ENCODE results near the gene PATL2.
"Not testable (repeated sequence)": the region's sequence is repeated elsewhere in the genome, so short reads cannot be mapped to it uniquely, and the experiment has no call there.

The PATL2 gene

DNA sequence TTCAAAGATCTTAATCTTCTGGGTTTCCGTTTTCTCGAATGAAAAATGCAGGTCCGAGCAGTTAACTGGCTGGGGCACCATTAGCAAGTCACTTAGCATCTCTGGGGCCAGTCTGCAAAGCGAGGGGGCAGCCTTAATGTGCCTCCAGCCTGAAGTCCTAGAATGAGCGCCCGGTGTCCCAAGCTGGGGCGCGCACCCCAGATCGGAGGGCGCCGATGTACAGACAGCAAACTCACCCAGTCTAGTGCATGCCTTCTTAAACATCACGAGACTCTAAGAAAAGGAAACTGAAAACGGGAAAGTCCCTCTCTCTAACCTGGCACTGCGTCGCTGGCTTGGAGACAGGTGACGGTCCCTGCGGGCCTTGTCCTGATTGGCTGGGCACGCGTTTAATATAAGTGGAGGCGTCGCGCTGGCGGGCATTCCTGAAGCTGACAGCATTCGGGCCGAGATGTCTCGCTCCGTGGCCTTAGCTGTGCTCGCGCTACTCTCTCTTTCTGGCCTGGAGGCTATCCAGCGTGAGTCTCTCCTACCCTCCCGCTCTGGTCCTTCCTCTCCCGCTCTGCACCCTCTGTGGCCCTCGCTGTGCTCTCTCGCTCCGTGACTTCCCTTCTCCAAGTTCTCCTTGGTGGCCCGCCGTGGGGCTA, at the start of gene PATL2, which contains the start of gene B2M:
Gene PATL2 (minus strand): TSS at position 228 of the 647 bp plus-strand sequence. CDS start 34,833 bp downstream, outside the sequence.
Gene B2M (plus strand): TSS at position 422 of the 647 bp plus-strand sequence. CDS start 30 bp downstream, at position 452.
- Histone ChIP-seq H3K27ac (ENCODE audit: low read depth, low read length) (peak within 1 kb of the TSS; percentile 83), H2AFZ (ENCODE audit: low read length, unreplicated experiment) (peak within 1 kb of the TSS; percentile 37), H3K36me3 (ENCODE audit: insufficient read depth, low read length) (peaks cover 52% of the 10 kb centered on the region), H3K79me2 (ENCODE audit: control insufficient read depth, insufficient read depth, low read length, unreplicated experiment) (peaks cover 64% of the 10 kb centered on the region), H3K4me3 (ENCODE audit: low read depth, low read length) (peak within 1 kb of the TSS; percentile 95), H3K4me1 (ENCODE audit: control insufficient read depth, insufficient read depth, low read length, unreplicated experiment) (peaks cover 21% of the 10 kb centered on the region), H3K27me3 (ENCODE audit: insufficient read depth, low read length) (no peaks in the 10 kb centered on the region)

DNA sequence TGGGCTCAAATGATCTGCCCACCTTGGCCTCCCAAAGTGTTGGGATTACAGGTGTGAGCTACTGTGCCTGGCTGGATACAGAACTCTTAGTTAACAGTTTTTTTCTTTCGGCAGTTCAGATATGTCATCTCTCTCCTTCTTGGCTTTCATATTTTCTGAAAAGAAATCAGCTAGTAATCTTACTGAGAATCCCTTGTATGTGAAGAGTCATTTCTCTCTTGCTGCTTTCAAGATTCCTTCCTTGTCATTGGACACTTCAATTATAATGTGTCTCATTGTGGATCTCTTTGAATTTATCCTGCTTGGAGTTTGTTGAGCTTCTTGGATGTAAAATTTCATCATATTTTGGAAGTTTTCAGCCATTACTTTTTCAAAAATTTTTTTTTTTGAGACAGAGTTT, 42.2 kb upstream of the PATL2 start:
- Histone ChIP-seq H3K4me1 (ENCODE audit: control insufficient read depth, insufficient read depth, low read length, unreplicated experiment) (no peaks in the 10 kb centered on the region), H3K36me3 (ENCODE audit: insufficient read depth, low read length) (peaks cover 4% of the 10 kb centered on the region; the same call in 1 of the 2 replicates), H3K27ac (ENCODE audit: low read depth, low read length) (no peak overlapping the region), H3K4me3 (ENCODE audit: low read depth, low read length) (no peak overlapping the region), H3K79me2 (ENCODE audit: control insufficient read depth, insufficient read depth, low read length, unreplicated experiment) (no peaks in the 10 kb centered on the region), H2AFZ (ENCODE audit: low read length, unreplicated experiment) (no peak overlapping the region), H3K27me3 (ENCODE audit: insufficient read depth, low read length) (0 out of 2 replicates have a peak, but pooled peaks cover 4% of the 10 kb centered on the region)

DNA sequence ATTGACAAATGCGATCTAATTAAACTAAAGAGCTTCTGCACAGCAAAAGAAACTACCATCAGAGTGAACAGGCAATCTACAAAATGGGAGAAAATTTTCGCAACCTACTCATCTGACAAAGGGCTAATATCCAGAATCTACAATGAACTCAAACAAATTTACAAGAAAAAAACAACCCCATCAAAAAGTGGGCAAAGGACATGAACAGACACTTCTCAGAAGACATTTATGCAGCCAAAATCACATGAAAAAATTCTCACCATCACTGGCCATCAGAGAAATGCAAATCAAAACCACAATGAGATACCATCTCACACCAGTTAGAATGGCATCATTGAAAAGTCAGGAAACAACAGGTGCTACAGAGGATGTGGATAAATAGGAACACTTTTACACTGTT, 32.3 kb upstream of the PATL2 start:
- H3K27me3 ChIP-seq (ENCODE audit: insufficient read depth, low read length); H3K4me3 ChIP-seq (ENCODE audit: low read depth, low read length); H3K27ac ChIP-seq (ENCODE audit: low read depth, low read length); H2AFZ ChIP-seq (ENCODE audit: low read length, unreplicated experiment); H3K4me1 ChIP-seq (ENCODE audit: control insufficient read depth, insufficient read depth, low read length, unreplicated experiment); H3K79me2 ChIP-seq (ENCODE audit: control insufficient read depth, insufficient read depth, low read length, unreplicated experiment); H3K36me3 ChIP-seq (ENCODE audit: insufficient read depth, low read length): not testable (repeated sequence)

DNA sequence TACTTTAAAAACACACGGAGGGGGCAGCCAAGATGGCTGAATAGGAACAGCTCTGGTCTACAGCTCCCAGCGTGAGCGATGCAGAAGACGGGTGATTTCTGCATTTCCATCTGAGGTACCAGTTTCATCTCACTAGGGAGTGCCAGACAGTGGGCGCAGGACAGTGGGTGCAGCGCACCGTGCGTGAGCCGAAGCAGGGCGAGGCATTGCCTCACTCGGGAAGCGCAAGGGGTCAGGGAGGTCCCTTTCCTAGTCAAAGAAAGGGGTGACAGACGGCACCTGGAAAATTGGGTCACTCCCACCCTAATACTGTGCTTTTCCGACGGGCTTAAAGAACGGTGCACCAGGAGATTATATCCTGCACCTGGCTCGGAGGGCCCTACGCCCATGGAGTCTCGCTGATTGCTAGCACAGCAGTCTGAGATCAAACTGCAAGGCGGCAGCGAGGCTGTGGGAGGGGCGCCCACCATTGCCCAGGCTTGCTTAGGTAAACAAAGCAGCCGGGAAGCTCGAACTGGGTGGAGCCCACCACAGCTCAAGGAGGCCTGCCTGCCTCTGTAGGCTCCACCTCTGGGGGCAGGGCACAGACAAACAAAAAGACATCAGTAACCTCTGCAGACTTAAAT, 28.2 kb upstream of the PATL2 start:
- H3K79me2 ChIP-seq (ENCODE audit: control insufficient read depth, insufficient read depth, low read length, unreplicated experiment); H3K27me3 ChIP-seq (ENCODE audit: insufficient read depth, low read length); H3K4me3 ChIP-seq (ENCODE audit: low read depth, low read length); H3K36me3 ChIP-seq (ENCODE audit: insufficient read depth, low read length); H2AFZ ChIP-seq (ENCODE audit: low read length, unreplicated experiment); H3K27ac ChIP-seq (ENCODE audit: low read depth, low read length): not testable (repeated sequence)
- peaks cover 27% of the 10 kb centered on the region for H3K4me1 ChIP-seq (ENCODE audit: control insufficient read depth, insufficient read depth, low read length, unreplicated experiment)

DNA sequence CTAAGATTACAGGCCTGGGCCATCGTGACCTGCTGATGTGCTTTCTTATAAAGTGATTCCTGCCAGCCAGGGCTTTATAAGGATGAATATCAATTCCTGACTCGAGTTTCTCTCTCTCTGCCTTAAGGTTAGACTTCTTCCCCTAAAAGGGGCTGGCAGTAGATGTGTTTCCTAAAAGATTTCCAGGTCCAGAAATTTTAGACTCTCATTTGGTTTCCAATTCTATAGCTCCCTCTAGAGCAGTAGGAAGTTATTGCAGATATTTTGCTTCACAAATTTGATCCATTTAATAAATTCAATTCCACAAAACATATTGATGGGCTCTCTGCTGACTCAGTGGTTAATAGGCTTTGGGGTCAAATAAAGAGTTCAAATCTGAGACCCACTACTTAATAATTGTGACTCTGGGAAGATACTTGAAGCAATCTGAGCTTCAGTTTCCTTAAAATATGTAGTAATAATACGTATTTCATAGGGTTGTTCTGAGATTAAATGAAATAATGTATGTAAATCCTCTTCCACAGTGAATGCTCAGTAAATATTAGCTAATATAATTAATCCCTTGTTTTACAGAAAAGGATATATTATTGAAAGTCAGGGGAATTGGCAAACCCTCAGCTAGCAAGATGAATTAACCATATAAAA, 27.3 kb upstream of the PATL2 start:
- Histone ChIP-seq H3K27ac (ENCODE audit: low read depth, low read length) (no peak overlapping the region), H3K27me3 (ENCODE audit: insufficient read depth, low read length) (no peaks in the 10 kb centered on the region), H3K4me1 (ENCODE audit: control insufficient read depth, insufficient read depth, low read length, unreplicated experiment) (peaks cover 28% of the 10 kb centered on the region), H3K4me3 (ENCODE audit: low read depth, low read length) (no peak overlapping the region), H2AFZ (ENCODE audit: low read length, unreplicated experiment) (no peak overlapping the region), H3K79me2 (ENCODE audit: control insufficient read depth, insufficient read depth, low read length, unreplicated experiment) (no peaks in the 10 kb centered on the region), H3K36me3 (ENCODE audit: insufficient read depth, low read length) (no peaks in the 10 kb centered on the region)

DNA sequence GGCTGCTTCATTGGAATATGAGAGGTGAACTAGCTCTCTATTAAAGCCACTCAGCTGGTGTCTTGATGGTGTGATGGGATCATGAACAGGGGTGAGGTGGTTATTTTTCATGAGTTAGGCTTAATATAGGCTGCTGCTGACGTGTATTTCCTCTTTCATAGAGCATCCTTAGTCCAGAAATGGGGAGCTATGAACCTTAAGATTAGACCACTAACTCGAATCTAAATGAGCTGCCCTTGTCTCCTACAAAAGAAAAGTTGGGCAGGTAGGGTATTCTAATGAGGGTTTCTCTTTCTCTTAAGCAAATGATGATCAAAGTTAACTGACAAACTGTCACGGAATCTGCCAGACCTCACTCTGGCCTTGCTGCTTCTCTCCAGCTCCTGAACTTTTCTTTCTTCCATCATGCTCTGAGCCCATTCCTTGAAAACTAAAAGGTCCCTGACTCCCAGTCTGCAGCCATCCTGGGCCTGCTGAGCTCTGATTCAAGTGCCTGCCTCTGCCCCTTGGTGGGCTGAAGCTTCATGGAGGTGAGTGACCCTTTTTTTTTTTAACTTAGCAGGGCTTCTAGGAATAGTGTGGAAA, 25.1 kb upstream of the PATL2 start, which contains the start of gene TRIM69:
Gene TRIM69 (plus strand): TSS at position 348 of the 585 bp plus-strand sequence. CDS start 177 bp downstream, at position 525.
- Histone ChIP-seq H3K27me3 (ENCODE audit: insufficient read depth, low read length) (no peaks in the 10 kb centered on the region), H3K4me3 (ENCODE audit: low read depth, low read length) (no peak within 1 kb of the TSS), H3K27ac (ENCODE audit: low read depth, low read length) (peak within 1 kb of the TSS; percentile 45), H3K36me3 (ENCODE audit: insufficient read depth, low read length) (peaks cover 11% of the 10 kb centered on the region), H2AFZ (ENCODE audit: low read length, unreplicated experiment) (peak within 1 kb of the TSS; percentile 58), H3K4me1 (ENCODE audit: control insufficient read depth, insufficient read depth, low read length, unreplicated experiment) (peaks cover 35% of the 10 kb centered on the region), H3K79me2 (ENCODE audit: control insufficient read depth, insufficient read depth, low read length, unreplicated experiment) (peaks cover 7% of the 10 kb centered on the region)

DNA sequence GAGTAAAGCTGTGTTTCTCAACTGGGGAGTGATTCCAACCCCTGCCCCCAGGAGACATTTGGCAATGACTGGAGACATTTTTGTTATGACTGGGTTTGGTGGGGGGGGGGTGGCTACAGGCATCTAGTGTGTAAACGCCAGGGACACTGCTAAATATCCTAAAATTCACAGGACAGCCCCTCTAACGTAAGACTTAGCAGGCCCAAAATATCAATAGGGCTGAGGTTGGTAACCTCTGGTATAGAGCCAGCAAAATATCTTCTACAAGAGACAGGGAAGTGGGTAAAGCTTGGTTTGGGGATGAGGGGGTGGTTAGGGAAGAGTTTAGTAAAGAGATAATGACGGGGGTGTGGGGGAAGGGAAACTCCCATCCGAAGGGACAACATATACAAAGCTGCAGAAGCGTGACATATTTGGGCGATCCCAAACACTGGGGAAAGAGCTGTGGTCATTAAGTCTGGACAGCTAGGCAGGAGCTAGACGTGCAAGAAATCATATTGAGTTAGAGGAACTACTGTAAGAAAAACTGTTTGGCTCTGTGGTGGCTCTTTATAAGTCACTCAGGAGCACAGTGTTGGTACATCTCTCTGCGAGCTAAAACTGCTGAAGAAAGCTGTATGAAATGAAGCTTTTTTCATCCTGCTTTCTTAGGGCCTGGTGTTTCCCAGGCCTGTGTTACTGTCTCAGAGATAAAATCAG, 24.5 kb upstream of the PATL2 start:
- peak overlapping the region; percentile 45 for H3K27ac ChIP-seq (ENCODE audit: low read depth, low read length)

DNA sequence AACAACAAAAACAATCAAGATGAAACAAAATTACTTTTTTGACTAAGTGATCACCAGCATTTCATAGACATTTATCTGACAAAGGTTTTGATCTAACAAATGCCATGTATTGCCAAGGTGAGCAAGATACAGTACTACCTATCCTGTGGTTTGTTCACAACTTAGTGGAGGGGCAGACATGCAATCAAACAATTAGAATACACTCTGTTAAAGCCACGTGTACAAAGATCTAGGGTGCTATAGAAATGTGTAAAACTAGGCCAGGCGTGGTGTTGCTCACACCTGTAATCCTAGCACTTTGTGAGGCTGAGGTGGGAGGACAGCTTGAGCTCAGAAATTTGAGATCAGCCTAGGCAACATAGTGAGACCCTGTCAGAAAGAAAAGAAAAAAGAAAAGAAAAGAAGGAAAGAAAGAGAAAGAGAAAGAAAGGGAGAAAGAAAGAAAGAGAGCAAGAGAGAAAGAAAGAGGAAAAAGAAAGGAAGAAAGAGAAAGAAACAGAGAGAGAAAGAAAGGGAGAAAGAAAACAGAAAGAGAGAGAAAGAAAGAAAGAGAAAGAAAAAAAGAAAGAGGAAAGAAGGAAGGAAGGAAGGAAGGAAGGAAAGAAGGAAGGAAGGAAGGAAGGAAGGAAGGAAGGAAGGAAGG, 23.8 kb upstream of the PATL2 start:
- Histone ChIP-seq H3K79me2 (ENCODE audit: control insufficient read depth, insufficient read depth, low read length, unreplicated experiment) (peaks cover 16% of the 10 kb centered on the region), H3K4me1 (ENCODE audit: control insufficient read depth, insufficient read depth, low read length, unreplicated experiment) (peaks cover 40% of the 10 kb centered on the region), H3K36me3 (ENCODE audit: insufficient read depth, low read length) (peaks cover 11% of the 10 kb centered on the region), H2AFZ (ENCODE audit: low read length, unreplicated experiment) (no peak overlapping the region), H3K27me3 (ENCODE audit: insufficient read depth, low read length) (no peaks in the 10 kb centered on the region), H3K27ac (ENCODE audit: low read depth, low read length) (peak overlapping the region; percentile 45), H3K4me3 (ENCODE audit: low read depth, low read length) (peak overlapping the region; percentile 33; the same call in 1 of the 2 replicates)

More for the DNA sequence above, 24.5 kb upstream of the PATL2 start:
- Histone ChIP-seq H3K4me3 (ENCODE audit: low read depth, low read length) (no peak overlapping the region), H2AFZ (ENCODE audit: low read length, unreplicated experiment) (peak overlapping the region; percentile 58), H3K27me3 (ENCODE audit: insufficient read depth, low read length) (no peaks in the 10 kb centered on the region), H3K4me1 (ENCODE audit: control insufficient read depth, insufficient read depth, low read length, unreplicated experiment) (peaks cover 38% of the 10 kb centered on the region), H3K36me3 (ENCODE audit: insufficient read depth, low read length) (peaks cover 11% of the 10 kb centered on the region), H3K79me2 (ENCODE audit: control insufficient read depth, insufficient read depth, low read length, unreplicated experiment) (peaks cover 9% of the 10 kb centered on the region)

DNA sequence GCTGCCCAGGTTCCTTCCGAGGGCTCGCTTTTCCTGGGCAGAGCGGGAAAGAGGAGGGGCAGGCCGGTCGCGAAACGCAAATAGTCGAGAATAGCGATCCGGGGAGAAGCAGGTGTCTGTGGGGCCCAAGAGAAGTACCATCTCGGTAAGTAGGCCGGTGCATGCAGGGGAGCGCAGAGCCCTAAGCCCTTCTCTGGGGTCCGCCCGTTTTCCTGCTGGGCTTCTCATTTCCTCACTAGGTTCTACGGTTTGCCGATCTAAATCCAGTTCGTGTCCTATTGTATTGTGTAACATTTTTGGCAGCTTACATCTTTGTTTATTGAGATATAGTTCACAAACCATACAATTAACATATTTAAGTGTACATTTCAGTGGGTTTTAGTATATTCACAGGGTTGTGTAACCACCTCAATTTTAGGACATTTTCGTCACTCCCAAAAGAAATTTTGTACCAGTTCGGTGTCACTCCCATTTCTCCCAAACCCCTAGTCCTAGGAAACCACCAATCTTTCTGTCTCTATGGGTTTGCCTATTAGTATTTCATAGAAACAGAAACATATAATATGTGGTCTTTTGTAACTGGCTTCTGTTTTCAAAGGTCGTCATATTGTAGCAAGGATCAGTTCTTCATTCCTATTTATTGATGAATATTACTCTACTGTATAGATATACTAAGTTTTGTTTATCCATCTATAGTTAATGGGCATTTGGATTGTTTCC, 18.4 kb upstream of the PATL2 start:
- H3K4me3 ChIP-seq (ENCODE audit: low read depth, low read length): peak overlapping the region; percentile 83
- peaks cover 11% of the 10 kb centered on the region for H3K36me3 ChIP-seq (ENCODE audit: insufficient read depth, low read length)
- H3K27me3 ChIP-seq (ENCODE audit: insufficient read depth, low read length): no peaks in the 10 kb centered on the region
- peaks cover 29% of the 10 kb centered on the region for H3K79me2 ChIP-seq (ENCODE audit: control insufficient read depth, insufficient read depth, low read length, unreplicated experiment)
- H2AFZ ChIP-seq (ENCODE audit: low read length, unreplicated experiment): peak overlapping the region; percentile 19
- H3K27ac ChIP-seq (ENCODE audit: low read depth, low read length): peak overlapping the region; percentile 88
- peaks cover 36% of the 10 kb centered on the region for H3K4me1 ChIP-seq (ENCODE audit: control insufficient read depth, insufficient read depth, low read length, unreplicated experiment)
